Tibial nerve (tissue), 4 donors: ENCODE results near the gene ZNF775. TPM values are rescaled to one million over a fixed set of nuclear protein-coding genes. Genes with fewer than 3 reads are reported as not detected.

Source experiments
- DNase-seq, 2 donors: peaks; one replicate each; pipeline ENCODE4 v3.0.0-alpha.2; 2019; ENCODE audit warnings: low spot score in 2 of 2
- H3K27ac ChIP-seq, 4 donors: fragments of 200-600 bp; sonication (generic) in 3 of 4; one replicate each; pipeline ENCODE4 v1.5.1; 2017 to 2019; ENCODE audit warnings: mild to moderate bottlenecking in 1 of 4
- H3K27me3 ChIP-seq, 2 donors: fragments of 200-600 bp; sonication (generic) in 1 of 2; one replicate each; pipeline versions ENCODE4 v1.5.1 to v1.6.0; 2017 to 2019
- H3K36me3 ChIP-seq, 3 donors: fragments of 200-600 bp; sonication (generic); one replicate each; pipeline ENCODE4 v1.5.1; 2018 to 2019
- H3K4me1 ChIP-seq, 4 donors: fragments of 200-600 bp; sonication (generic) in 3 of 4; one replicate each; pipeline ENCODE4 v1.5.1; 2017 to 2019
- H3K4me3 ChIP-seq, 4 donors: fragments of 200-600 bp; sonication (generic) in 3 of 4; one replicate each; pipeline ENCODE4 v1.5.1; 2017 to 2019; ENCODE audit warnings: mild to moderate bottlenecking in 1 of 4, moderate library complexity in 1 of 4
- H3K9me3 ChIP-seq, 4 donors: fragments of 200-600 bp; sonication (generic) in 3 of 4; one replicate each; pipeline ENCODE4 v1.5.1; 2017 to 2019
- CTCF ChIP-seq, 5 experiments: fragments of 200-600 bp in 3 of 5; fragments of 450-650 bp in 2 of 5; sonication (generic) in 3 of 5; IDR thresholded peaks; one replicate each; pipeline ENCODE4 v1.5.1; 2016 to 2019; ENCODE audit warnings: antibody characterized with exemption in 5 of 5, mild to moderate bottlenecking in 3 of 5, moderate library complexity in 2 of 5
- EP300 ChIP-seq, 2 donors: sonication (generic); formaldehyde crosslinking; IDR thresholded peaks; one replicate each; pipeline ENCODE4 v1.6.1; 2017; ENCODE audit warnings: antibody characterized with exemption in 2 of 2, mild to moderate bottlenecking in 1 of 2
- POLR2A ChIP-seq, 2 donors: fragments of 450-650 bp; IDR thresholded peaks; one replicate each; pipeline ENCODE4 v1.6.1; 2017; ENCODE audit warnings: antibody characterized with exemption in 2 of 2, mild to moderate bottlenecking in 2 of 2, moderate library complexity in 2 of 2
- whole genome bisulfite sequencing, 2 donors: methylation state at CpG; one replicate each; pipeline ENCODE4 v1.1.5; 2018; 5-methylcytosine and 5-hydroxymethylcytosine counted together
- total RNA-seq, 4 donors: library from RNA; depleted of rRNA; stranded (reverse); fragments of >200 nt; gene quantifications; one replicate each; pipeline ENCODE4 v1.1.0, GENCODE V29; 2016

Gene ZNF775
- total RNA-seq, 4 donors from 2014 or later, result 5.9 to 14.3 (median 11.6) TPM

GRCh38 chr7:150408393-150409299, 29.5 kb downstream of the ZNF775 start:
- Histone ChIP-seq H3K27me3 (no peaks in the 10 kb centered on the region), H3K36me3 (peaks cover 0 to 51% (median 0%) of the 10 kb centered on the region in 3 donors), H3K4me1 (peaks cover 0 to 33% (median 20%) of the 10 kb centered on the region in 4 donors), H3K27ac (peak overlapping the region in 1 of 4 donors; percentile 98), H3K4me3 (no peak overlapping the region), H3K9me3 (no peaks in the 10 kb centered on the region)
- DNase-seq, result no peak
- no peak for TF ChIP-seq EP300 (IDR thresholded peaks at IDR 0.05)
- 86 to 90% methylated on average over 21 to 22 of the region's 22 CpGs for WGBS, 2 donors

- TF ChIP-seq EP300 (IDR thresholded peaks at IDR 0.05) (no peak), POLR2A (IDR thresholded peaks at IDR 0.05) (no peak), CTCF (IDR thresholded peaks at IDR 0.05) (no peak)
- Histone ChIP-seq H3K36me3 (peaks cover 0 to 51% (median 0%) of the 10 kb centered on the region in 3 donors), H3K4me3 (no peak overlapping the region), H3K4me1 (peaks cover 0 to 25% (median 15%) of the 10 kb centered on the region in 4 donors), H3K9me3 (no peaks in the 10 kb centered on the region), H3K27ac (no peak overlapping the region), H3K27me3 (no peaks in the 10 kb centered on the region)
- WGBS, 2 donors, result 79 to 80% methylated on average over 9 to 10 of the region's 10 CpGs
- no peak for DNase-seq
These were observed 30.3 kb downstream of the ZNF775 start for GRCh38 chr7:150409300-150410030.

- no peak overlapping the region for H3K4me3 ChIP-seq
- H3K9me3 ChIP-seq, result no peaks in the 10 kb centered on the region
- peak overlapping the region in 1 of 4 donors; percentile 12 for H3K27ac ChIP-seq
- H3K27me3 ChIP-seq, result no peaks in the 10 kb centered on the region
- peaks cover 0 to 24% (median 14%) of the 10 kb centered on the region in 4 donors for H3K4me1 ChIP-seq
- DNase-seq, result no peak
- H3K36me3 ChIP-seq, result peaks cover 0 to 51% (median 0%) of the 10 kb centered on the region in 3 donors
- TF ChIP-seq POLR2A (IDR thresholded peaks at IDR 0.05) (no peak), CTCF (IDR thresholded peaks at IDR 0.05) (no peak), EP300 (IDR thresholded peaks at IDR 0.05) (no peak)
- 94 to 95% methylated on average over 3 to 7 of the region's 7 CpGs for WGBS, 2 donors
These were observed 31.0 kb downstream of the ZNF775 start for GRCh38 chr7:150410131-150410530.

GRCh38 chr7:150410680-150411346, 31.7 kb downstream of the ZNF775 start:
- Histone ChIP-seq H3K4me1 (peaks cover 0 to 23% (median 14%) of the 10 kb centered on the region in 4 donors), H3K27ac (peak overlapping the region in 1 of 4 donors; percentile 12), H3K36me3 (peaks cover 0 to 51% (median 0%) of the 10 kb centered on the region in 3 donors), H3K4me3 (no peak overlapping the region), H3K27me3 (no peaks in the 10 kb centered on the region), H3K9me3 (no peaks in the 10 kb centered on the region)
- no peak for DNase-seq
- TF ChIP-seq POLR2A (IDR thresholded peaks at IDR 0.05), result no peak
- no peak for TF ChIP-seq EP300 (IDR thresholded peaks at IDR 0.05)
- TF ChIP-seq CTCF (IDR thresholded peaks at IDR 0.05), result no peak
- 39 to 49% methylated on average over 10 of the region's 10 CpGs for WGBS, 2 donors

GRCh38 chr7:150411606-150412005, 32.5 kb downstream of the ZNF775 start:
- Histone ChIP-seq H3K36me3 (peaks cover 0 to 51% (median 0%) of the 10 kb centered on the region in 3 donors), H3K27me3 (no peaks in the 10 kb centered on the region), H3K4me1 (peaks cover 0 to 15% (median 7%) of the 10 kb centered on the region in 4 donors), H3K27ac (peak overlapping the region in 1 of 4 donors; percentile 12), H3K9me3 (no peaks in the 10 kb centered on the region), H3K4me3 (no peak overlapping the region)
- no peak for DNase-seq
- no peak for TF ChIP-seq CTCF (IDR thresholded peaks at IDR 0.05)
- no peak for TF ChIP-seq POLR2A (IDR thresholded peaks at IDR 0.05)
- TF ChIP-seq EP300 (IDR thresholded peaks at IDR 0.05), result no peak
- WGBS, 2 donors, result 86 to 89% methylated on average over 10 of the region's 11 CpGs
